Psoas muscle (tissue), 8 donors: ENCODE measurements around the gene PTPRR. TPM values are rescaled to one million over a fixed set of nuclear protein-coding genes. Genes with fewer than 3 reads are reported as not detected.

Experiments
- ATAC-seq, 4 donors: fragments of 200-7000 bp; cut with Tn5 transposase; one replicate each; pipeline ENCODE4 v1.9.1; 2020; ENCODE audit warnings: moderate library complexity in 3 of 4, mild to moderate bottlenecking in 2 of 4
- DNase-seq, 2 donors: peaks; one replicate each; pipeline ENCODE4 v3.0.0-alpha.2; 2020
- H3K27ac ChIP-seq: fragments of 200-600 bp; one replicate; pipeline ENCODE4 v1.8.0; 2022
- H3K27me3 ChIP-seq, 3 donors: fragments of 200-600 bp in 1 of 3; one replicate each; pipeline versions ENCODE4 v1.6.1 to v1.8.0; 2013 to 2022; ENCODE audit warnings: low read length in 2 of 3, mild to moderate bottlenecking in 2 of 3, moderate library complexity in 1 of 3; ENCODE audit not compliant: insufficient read depth in 3 of 3
- H3K36me3 ChIP-seq, 2 donors: fragments of 200-600 bp in 1 of 2; one replicate each; pipeline versions ENCODE4 v1.6.1 to v1.8.0; 2013 to 2022; ENCODE audit warnings: low read depth in 1 of 2, mild to moderate bottlenecking in 1 of 2, moderate library complexity in 1 of 2; ENCODE audit not compliant: insufficient read depth in 1 of 2
- H3K4me1 ChIP-seq: fragments of 200-600 bp; one replicate; pipeline ENCODE4 v1.8.0; 2022
- H3K4me3 ChIP-seq: fragments of 200-600 bp; one replicate; pipeline ENCODE4 v1.8.0; 2022; ENCODE audit warnings: mild to moderate bottlenecking
- H3K9me3 ChIP-seq: fragments of 200-600 bp; one replicate; pipeline ENCODE4 v1.8.0; 2022
- CTCF ChIP-seq: fragments of 200-600 bp; IDR thresholded peaks from one replicate; pipeline ENCODE4 v1.8.0; 2022; ENCODE audit warnings: antibody characterized with exemption
- WGBS, 3 donors: extraction: QIAGEN DNeasy Blood & Tissue Kit; methylation state at CpG; one replicate each; pipeline versions ENCODE4 v1.1.6 to v1.1.7; 2013; 5-methylcytosine and 5-hydroxymethylcytosine counted together
- intact Hi-C, 2 donors: fragments of 100-400 bp; cut with DNase I; formaldehyde crosslinking; loops; one replicate each; pipeline versions ENCODE4 v1.11.0 to v1.14.2; 2022
- polyA plus RNA-seq, 3 donors: library from polyadenylated mRNA; stranded (reverse); fragments of 200-250 nt; gene quantifications; one replicate each; pipeline ENCODE4 v1.2.3, GENCODE V29; 2013
- total RNA-seq, 4 donors: library from RNA; stranded (reverse); fragmentation: NEBNext Ultra II Directional in 2 of 4; extraction: Animal tissue kit (Norgen Biotek cat#: 25700) in 2 of 4; gene quantifications; one replicate each; pipeline versions ENCODE4 v1.2.1 to v1.2.4, GENCODE V29; 2021 to 2023
- donor health status: healthy with polysubstance abuse.
- donor health status: DM: no; HTN: no; CAD: no; lungs with moderate emphysema.
- donor health status: Bipolar disorder and iron deficiency.
- donor health status: healthy.
- donor health status: DM: yes; HTN: yes; CAD: no.
- donor health status: DM: no; HTN: no; CAD: no.
- donor health status: DM: no; HTN: no; CAD: no.
- donor health status: DM: yes; HTN: yes; CAD: no.

The PTPRR gene
- total and polyA plus RNA-seq, 7 donors = 0.08 to 0.35 (median 0.24) TPM

DNA sequence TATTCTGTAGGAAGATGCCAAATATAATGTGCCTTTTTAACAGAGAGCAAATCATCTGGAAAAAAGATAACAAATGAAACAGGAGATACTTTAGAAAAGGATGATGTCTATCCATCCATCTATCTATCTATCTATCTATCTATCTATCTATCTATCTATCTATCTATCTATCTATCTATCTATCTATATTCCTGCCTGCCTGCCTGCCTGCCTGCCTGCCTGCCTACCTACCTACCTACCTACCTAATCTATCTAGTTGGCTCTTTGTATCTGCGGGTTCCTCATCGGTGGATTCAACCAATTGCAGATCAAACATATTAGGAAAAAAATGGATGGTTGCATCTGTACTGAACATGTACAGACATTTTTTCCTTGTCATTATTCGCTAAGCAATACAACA is 294.4 kb downstream of the PTPRR start:
- no peak for TF ChIP-seq CTCF
- Histone ChIP-seq H3K27ac (no peak overlapping the region), H3K27me3 (no peaks in the 10 kb centered on the region), H3K4me3 (no peak overlapping the region), H3K4me1 (no peaks in the 10 kb centered on the region), H3K9me3 (no peaks in the 10 kb centered on the region), H3K36me3 (no peaks in the 10 kb centered on the region)
- WGBS, 3 donors = 85 to 97% (median 93%) methylated on average over 3 of the region's 3 CpGs
- intact Hi-C loops = no loop called here
- no peak for ATAC-seq
- DNase-seq = no peak

DNA sequence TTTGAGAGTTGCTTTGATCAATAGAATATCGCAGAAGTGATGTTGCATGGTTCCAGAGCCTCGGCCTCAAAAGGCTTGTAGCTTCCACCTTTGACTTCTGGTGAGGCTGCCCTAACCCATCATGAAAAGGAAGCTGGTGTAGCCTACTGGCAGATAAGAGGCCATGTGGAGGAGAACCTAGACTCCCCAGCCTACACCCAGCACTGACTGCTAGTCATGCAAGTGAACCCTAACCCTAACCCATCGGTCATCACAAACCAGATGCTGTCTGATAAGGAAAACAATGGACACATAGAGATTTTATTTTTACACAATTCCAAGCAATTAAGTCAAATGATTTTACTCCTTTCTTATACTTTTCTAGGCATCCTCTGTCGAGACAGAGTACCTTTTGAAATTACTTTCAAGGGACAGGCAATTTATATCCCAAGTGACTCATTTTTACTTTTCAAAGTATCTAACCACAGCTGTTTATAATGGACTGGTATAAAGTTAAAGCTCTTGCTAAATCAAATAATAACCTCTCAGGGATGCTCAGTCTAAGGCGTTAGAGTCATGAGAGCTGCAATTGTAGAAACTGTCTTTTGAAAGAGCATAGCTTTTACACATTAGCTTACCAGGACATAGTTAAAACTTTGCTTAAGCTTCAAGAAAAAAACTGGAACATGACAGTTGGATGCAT is 300.9 kb downstream of the PTPRR start:
- no peak for TF ChIP-seq CTCF
- intact Hi-C loops = no loop called here
- DNase-seq (no peak), ATAC-seq (no peak)
- no peak overlapping the region for H3K4me3 ChIP-seq
- WGBS, 3 donors = 80 to 81% (median 81%) methylated on average over 5 of the region's 5 CpGs
- H3K9me3 ChIP-seq = no peaks in the 10 kb centered on the region
- no peaks in the 10 kb centered on the region for H3K27me3 ChIP-seq
- H3K4me1 ChIP-seq = no peaks in the 10 kb centered on the region
- no peak overlapping the region for H3K27ac ChIP-seq
- no peaks in the 10 kb centered on the region for H3K36me3 ChIP-seq

DNA sequence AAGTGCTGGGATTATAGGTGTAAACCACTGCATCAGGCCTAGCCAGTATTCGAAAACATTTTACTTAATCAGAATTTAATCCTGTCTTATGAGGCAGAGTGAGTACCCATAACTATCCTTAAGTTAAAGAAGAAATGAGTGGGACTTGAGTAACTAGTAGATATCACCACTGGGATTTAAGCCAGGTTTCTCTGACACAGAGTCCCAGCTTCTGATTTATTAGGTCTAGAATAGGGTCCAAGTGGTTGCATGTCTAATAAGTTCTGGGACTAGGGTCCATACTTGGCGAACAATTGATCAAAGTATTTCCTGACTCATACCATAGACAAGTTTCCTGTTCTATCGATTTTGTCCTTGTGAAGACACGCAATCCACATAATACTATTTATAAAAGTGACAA is 302.2 kb downstream of the PTPRR start:
- no peaks in the 10 kb centered on the region for H3K4me1 ChIP-seq
- H3K36me3 ChIP-seq = no peaks in the 10 kb centered on the region
- H3K9me3 ChIP-seq = no peaks in the 10 kb centered on the region
- H3K27me3 ChIP-seq = no peaks in the 10 kb centered on the region
- H3K4me3 ChIP-seq = no peak overlapping the region
- 77 to 91% (median 90%) methylated on average over 4 of the region's 4 CpGs for WGBS, 3 donors
- H3K27ac ChIP-seq = no peak overlapping the region
- TF ChIP-seq CTCF = no peak
- DNase-seq (no peak), ATAC-seq (no peak)
- intact Hi-C loops = no loop called here

- Histone ChIP-seq H3K9me3 (no peaks in the 10 kb centered on the region), H3K27ac (no peak overlapping the region), H3K36me3 (no peaks in the 10 kb centered on the region), H3K4me1 (no peaks in the 10 kb centered on the region), H3K4me3 (no peak overlapping the region), H3K27me3 (no peaks in the 10 kb centered on the region)
- TF ChIP-seq CTCF = no peak
- intact Hi-C loops = no loop called here
- ATAC-seq (no peak), DNase-seq (no peak)
- WGBS, 3 donors = 74 to 75% (median 75%) methylated on average over 4 of the region's 4 CpGs
Observed at GRCh38 chr12:70617450-70617849, 303.1 kb downstream of the PTPRR start.
